HG03571 (cell line): ENCODE measurements around the gene PCDHA8.
"Not testable (repeated sequence)": the region's sequence is repeated elsewhere in the genome, so short reads cannot be mapped to it uniquely, and the experiment has no call there.

Experiments used
- ATAC-seq: cut with Tn5 transposase; IDR thresholded peaks from one replicate; pipeline ENCODE4 v1.9.1; 2021; ENCODE audit not compliant: unreplicated experiment

Gene PCDHA8

GRCh38 chr5:140840978-140841962 is at the start of gene PCDHA8:
PCDHA8 (plus strand) TSS chr5:140841187; CDS start chr5:140841322, 135 bp downstream.
- no peak for ATAC-seq

- ATAC-seq, result no peak
These were observed 46.3 kb upstream of the PCDHA8 start, which contains the start of gene PCDHA2 for GRCh38 chr5:140794595-140795258. PCDHA2 (plus strand) TSS chr5:140794852.

GRCh38 chr5:140795259-140795641 is 45.7 kb upstream of the PCDHA8 start:
- ATAC-seq, result no peak

GRCh38 chr5:140796072-140796717 is 44.8 kb upstream of the PCDHA8 start:
- ATAC-seq, result not testable (repeated sequence)

- no peak for ATAC-seq
These were observed 44.3 kb upstream of the PCDHA8 start for GRCh38 chr5:140796718-140797095.

- ATAC-seq, result no peak
These were observed 40.0 kb upstream of the PCDHA8 start, which contains the start of gene PCDHA3 for GRCh38 chr5:140800816-140801493. PCDHA3 (plus strand) TSS chr5:140801057.

- no peak for ATAC-seq
These were observed 39.5 kb upstream of the PCDHA8 start for GRCh38 chr5:140801494-140801841.

- ATAC-seq, result not testable (repeated sequence)
These were observed 38.6 kb upstream of the PCDHA8 start for GRCh38 chr5:140802381-140802780.

GRCh38 chr5:140802781-140803271 is 38.2 kb upstream of the PCDHA8 start:
- ATAC-seq, result no peak

GRCh38 chr5:140806834-140807775 is 33.9 kb upstream of the PCDHA8 start, which contains the start of gene PCDHA4:
PCDHA4 (plus strand) TSS chr5:140807068.
- no peak for ATAC-seq

- ATAC-seq, result not testable (repeated sequence)
These were observed 32.6 kb upstream of the PCDHA8 start for GRCh38 chr5:140808241-140808888.

- ATAC-seq, result no peak
These were observed 32.1 kb upstream of the PCDHA8 start for GRCh38 chr5:140808889-140809291.

GRCh38 chr5:140821375-140822280 is 19.4 kb upstream of the PCDHA8 start, which contains the start of gene PCDHA5:
PCDHA5 (plus strand) TSS chr5:140821613.
- ATAC-seq, result no peak

- no peak for ATAC-seq
These were observed 18.7 kb upstream of the PCDHA8 start for GRCh38 chr5:140822281-140822629.

- ATAC-seq, result not testable (repeated sequence)
These were observed 18.0 kb upstream of the PCDHA8 start for GRCh38 chr5:140822969-140823368.

- no peak for ATAC-seq
These were observed 17.5 kb upstream of the PCDHA8 start for GRCh38 chr5:140823475-140823874.

GRCh38 chr5:140827704-140828361 is 13.2 kb upstream of the PCDHA8 start, which contains the start of gene PCDHA6:
PCDHA6 (plus strand) TSS chr5:140827960; CDS start chr5:140828092, 132 bp downstream.
- no peak for ATAC-seq
